Measurements from ENCODE around the gene CLIC4.

DNA sequence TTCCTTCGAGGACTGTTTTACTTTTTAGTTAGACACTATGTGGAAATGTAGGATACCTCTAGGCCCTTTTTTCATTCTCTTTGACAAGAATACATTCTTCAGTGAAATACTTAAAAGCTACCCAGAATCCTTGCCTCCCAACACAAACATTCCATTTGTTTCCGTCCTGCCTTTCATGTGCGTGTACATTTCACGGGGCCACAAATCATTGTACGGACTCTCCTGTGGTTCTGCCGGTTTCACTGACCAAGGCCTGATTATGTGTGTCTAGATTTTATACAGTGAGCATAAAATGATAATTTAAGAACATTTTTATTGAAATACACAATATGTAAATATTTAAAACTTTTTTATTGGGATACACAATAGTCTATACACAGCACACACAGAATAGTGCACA is 108.4 kb downstream of the CLIC4 start:
- TF ChIP-seq, protein P1, sequence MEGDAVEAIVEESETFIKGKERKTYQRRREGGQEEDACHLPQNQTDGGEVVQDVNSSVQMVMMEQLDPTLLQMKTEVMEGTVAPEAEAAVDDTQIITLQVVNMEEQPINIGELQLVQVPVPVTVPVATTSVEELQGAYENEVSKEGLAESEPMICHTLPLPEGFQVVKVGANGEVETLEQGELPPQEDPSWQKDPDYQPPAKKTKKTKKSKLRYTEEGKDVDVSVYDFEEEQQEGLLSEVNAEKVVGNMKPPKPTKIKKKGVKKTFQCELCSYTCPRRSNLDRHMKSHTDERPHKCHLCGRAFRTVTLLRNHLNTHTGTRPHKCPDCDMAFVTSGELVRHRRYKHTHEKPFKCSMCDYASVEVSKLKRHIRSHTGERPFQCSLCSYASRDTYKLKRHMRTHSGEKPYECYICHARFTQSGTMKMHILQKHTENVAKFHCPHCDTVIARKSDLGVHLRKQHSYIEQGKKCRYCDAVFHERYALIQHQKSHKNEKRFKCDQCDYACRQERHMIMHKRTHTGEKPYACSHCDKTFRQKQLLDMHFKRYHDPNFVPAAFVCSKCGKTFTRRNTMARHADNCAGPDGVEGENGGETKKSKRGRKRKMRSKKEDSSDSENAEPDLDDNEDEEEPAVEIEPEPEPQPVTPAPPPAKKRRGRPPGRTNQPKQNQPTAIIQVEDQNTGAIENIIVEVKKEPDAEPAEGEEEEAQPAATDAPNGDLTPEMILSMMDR (optimal IDR thresholded peaks at IDR 0.05 in 1 of 3, IDR thresholded peaks at IDR 0.05 in 1 of 3, conservative IDR thresholded peaks at IDR 0.05 in 1 of 3; ENCODE audit: extremely low read depth in 1 of 3, insufficient read depth in 2 of 3, low read length in 3 of 3) = no peak
- TF ChIP-seq EZH2 (IDR thresholded peaks at IDR 0.05; ENCODE audit: low read length) = no peak

Data from keratinocyte (primary cell).